ENCODE measurements around the gene TRPM7.
A peak's percentile ranks its signal among the peaks of the same experiment; 100 is the strongest.
"Not testable (repeated sequence)": the region's sequence is repeated elsewhere in the genome, so short reads cannot be mapped to it uniquely, and the experiment has no call there.

TRPM7 gene

DNA sequence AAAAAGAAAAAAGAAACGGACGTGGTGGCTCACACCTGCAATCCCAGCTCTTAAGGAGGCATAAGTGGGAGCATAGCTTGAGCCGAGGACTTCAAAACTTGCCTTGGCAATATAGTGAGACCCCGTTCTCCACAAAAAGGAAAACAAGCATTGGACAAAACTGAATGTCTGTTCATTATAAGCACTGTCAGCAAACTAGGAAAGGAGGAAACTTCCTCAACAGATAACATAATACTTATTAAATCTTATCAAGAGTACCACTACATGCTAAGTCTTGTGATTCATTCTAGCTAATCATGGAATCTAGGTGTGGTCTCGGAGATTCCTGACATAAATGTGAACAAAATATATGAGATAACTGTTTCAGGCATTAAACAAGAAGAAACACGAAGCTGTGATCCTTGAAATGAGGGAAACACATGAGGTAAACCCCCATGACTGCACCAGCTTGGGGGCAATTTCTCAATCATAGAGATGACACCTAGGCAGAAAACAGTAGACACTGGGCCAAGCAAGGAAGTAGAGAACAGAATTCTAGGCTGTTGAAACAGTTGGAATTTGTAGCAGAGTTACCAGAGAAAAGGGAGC is 33.3 kb downstream of the TRPM7 start:
- no peak for DNase-seq

DNA sequence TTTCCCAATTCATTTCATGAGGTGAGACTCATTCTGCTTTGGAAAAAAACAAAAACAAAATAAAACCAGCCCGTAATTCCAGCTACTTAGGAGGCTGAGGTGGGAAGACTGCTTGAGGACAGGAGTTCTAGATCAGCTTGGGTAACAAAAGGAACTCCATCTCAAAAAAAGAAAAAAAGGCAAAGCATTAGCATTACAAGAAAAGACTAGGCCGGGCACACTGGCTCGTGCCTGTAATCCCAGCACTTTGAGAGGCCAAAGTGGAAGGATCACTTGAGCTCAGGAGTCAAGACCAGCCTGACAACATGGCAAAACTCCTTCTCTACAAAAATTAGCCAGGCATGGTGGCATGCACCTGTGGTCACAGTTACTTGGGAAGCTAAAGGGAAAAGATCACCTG is 33.9 kb downstream of the TRPM7 start:
- no peak for DNase-seq

DNA sequence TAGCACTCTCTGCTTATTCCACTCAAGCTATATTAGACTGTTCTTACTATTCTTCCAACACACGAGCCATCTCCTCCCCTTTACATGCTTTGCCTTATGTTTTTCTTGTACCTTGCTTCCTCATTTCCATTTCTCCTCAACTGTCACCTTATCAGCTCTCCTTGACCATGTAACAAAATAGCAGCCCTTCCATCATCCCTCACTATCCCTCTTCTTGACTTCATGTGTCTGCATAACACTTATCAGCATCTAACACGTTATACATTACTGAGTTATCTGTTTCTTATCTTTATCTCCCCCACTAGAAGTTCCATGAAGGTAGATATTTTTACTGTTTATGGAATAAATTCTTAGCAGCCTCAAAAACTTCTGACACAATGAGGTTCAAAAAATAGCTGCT is 45.3 kb downstream of the TRPM7 start:
- DNase-seq: no peak

DNA sequence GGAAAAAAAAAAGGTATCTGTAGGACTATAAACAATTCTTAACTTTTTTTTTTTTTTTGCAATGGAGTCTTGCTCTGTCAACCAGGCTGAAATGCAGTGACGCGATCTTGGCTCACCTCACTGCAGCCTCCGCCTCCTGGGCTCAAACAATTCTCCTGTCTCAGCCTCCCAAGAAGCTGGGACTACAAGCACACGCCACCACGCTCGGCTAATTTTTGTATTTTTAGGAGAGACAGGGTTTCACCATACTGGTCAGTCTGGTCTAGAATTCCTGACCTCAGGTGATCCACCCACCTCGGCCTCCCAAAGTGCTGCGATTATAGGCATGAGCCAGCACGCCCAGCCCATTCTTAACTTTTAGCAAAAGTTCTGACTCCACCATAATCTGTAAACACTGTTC is 50.5 kb downstream of the TRPM7 start:
- DNase-seq: no peak

DNA sequence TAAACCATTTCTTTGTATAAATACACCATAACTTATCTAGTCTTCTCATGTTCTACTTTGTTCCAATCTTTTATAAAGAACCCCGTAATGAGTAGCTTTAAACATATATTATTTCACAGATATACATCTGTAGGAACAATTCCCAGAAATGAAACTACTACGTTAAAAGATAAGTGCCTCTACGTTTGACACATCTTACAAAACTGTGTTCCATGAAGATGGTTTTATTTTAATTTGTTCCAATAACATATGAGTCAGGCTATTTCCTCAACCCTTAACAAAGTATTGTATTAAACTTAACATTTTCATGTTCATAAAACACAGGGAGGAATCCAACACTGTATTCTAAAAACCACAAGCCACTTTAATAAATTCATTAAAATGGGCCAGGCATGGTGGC is 52.9 kb downstream of the TRPM7 start:
- DNase-seq: no peak

DNA sequence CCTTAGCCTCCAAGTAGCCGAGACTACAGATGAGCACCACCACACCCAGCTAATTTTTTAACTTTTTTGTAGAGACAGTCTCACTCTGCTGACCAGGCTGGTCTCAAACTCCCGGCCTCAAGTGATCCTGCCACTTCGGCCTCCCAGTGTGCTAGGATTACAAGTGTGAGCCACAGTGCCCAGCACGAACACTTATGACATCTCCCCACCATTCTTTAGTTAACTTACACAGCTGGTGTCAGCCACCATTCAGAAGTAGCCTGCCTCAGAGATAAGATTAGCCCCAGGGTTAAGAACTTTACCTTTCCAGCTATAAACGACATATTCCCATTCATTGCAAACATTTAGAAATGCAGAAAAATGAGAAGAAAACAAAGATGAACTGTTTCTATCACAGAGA is 58.2 kb downstream of the TRPM7 start:
- no peak for DNase-seq

DNA sequence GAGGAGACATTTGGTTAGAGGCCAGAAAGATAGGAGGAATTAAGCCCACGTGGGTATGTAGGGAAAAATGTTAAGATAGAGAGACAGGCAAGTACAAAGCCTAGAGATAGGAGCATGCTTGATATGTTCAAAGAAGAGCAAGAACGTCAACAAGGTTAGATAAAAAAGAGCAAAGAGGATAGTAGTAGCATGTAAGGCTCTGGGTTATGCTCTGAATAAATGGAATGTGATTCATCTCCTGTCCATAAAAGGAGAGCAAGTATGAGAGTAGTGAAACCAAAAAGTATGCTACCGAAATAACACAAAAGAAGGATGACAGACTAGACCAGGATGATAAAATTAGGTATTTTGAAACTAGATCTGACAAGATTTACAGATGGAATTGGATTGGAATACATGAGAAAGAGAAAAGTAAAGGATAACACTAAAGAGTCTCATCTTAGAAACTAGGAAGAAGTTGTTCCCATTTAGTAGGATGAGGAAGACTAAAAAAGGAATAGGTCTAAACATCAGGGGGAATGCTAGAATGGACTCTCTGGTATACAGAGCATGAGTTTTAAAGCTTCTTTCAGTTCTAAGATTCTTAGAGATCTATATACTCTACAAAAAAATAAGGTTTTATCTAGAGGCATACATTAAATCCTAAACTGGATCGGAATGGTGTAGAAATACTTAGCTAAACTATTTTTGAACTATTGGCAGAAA is 59.1 kb downstream of the TRPM7 start:
- no peak for DNase-seq

DNA sequence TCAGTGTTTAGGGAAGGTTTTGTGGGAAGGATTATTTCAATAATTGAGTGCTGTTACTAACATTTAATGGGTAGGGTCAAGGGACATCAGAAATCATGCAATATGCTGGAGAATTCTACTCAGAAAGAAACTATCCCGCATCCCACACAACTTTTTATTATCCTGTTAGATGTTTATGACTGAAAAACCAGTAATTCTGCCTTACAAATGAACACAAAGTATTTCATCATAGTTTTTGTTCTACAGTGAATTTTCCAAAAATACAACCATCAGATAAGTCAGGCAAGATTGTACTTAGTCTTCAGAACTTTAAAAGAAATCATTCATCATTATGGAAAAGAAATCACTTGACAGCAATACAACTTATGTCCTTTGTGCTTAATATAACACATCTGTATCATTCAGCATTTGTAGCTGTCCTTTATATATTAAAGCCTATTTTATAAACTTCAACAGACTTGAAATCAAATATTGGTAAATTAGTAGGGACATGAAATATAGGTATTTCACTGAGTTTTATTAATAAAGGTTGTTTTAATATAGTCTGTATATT is 61.9 kb downstream of the TRPM7 start:
- no peak for DNase-seq

DNA sequence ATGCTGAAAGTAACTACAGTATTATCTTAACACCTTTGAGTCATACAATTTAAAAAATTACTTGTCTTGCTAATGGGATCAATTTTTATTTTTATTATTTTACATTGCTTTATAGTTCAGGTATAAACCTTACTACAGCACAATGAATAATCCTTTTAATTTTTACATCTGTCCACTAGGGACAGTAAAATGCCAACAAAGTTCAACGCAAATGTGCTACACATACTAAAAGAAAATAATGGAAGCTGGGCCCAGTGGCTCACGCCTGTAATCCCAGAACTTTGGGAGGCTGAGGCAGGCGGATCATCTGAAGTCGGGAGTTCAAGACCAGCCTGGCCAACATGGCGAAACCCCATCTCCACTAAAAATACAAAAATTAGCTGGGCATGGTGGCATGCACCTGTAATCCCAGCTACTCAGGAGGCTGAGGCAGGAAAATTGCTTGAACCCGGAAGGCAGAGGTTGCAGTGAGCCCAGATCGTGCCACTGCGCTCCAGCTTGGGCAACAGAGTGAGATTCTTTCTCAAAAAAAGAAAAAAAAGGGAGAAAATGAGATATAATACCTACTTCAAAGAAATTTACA is 64.1 kb downstream of the TRPM7 start:
- DNase-seq: peak; percentile 12 to 39

DNA sequence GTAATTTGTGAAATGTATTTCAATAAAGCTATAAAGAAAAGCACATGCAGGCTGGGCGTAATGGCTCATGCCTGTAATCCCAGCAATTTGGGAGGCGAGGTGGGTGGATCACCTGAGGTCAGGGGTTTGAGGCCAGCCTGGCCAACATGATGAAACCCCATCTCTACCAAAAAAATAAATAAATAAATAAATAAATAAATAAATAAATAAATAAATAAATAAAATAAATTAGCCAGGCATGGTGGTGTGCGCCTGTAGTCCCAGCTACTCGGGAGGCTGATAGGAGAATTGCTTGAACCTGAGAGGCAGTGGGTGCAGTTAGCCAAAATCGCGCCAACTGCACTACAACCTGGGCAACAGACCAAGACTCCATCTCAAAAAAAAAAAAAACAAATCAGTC is 69.6 kb downstream of the TRPM7 start:
- not testable (repeated sequence) for DNase-seq

DNA sequence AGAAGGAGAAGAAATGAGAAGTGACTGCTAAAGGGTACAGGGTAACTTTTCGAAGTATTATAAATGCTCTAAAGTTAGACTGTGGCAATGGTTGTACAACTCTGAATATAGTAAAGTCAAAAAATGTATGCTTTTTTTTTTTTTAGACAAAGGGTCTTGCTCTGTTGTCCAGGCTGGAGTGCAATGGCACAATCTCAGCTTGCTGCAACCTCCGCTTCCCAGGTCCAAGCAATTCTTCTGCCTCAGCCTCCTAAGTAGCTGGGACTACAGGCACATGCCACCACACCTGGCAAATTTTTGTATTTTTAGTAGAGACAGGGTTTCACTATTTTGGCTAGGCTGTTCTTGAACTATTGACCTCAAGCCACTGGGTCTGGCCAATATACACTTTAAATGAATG is 70.0 kb downstream of the TRPM7 start:
- not testable (repeated sequence) for DNase-seq

DNA sequence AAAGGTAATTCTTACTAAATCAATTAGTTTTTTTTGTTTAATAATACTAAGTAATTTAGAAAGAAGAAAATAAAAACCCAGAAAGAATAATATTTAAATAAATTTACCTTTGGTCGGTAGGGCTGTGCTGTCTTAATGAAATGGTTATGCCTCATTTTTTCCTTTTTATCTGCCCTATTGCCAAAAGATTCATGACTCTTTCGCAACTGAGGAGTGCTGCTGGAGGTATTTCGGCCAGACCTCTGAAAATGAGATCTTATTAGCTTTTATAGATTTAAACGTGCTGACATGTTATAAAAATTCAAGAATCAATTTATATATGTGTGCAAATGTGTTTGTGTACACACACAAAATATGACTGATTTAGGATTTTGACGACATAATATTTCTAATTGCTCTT is 73.0 kb downstream of the TRPM7 start:
- DNase-seq: no peak

DNA sequence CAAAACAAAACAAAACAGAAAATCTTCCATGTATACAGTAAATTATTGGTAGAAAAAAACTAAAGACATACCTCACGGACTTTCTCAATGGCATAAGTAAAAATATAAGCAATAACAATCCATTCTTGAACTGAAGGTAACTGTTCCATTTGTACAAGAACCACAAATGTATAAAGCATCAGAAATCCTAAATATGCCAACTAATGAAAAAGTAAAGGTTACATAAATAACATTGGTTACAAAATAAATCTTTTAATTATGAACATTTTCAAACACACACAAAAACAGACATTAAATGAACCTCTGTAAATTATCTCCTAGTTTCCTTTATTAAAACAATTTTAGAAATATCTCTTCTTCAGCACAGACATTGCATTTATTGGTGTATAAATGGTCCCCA is 79.5 kb downstream of the TRPM7 start:
- no peak for DNase-seq

DNA sequence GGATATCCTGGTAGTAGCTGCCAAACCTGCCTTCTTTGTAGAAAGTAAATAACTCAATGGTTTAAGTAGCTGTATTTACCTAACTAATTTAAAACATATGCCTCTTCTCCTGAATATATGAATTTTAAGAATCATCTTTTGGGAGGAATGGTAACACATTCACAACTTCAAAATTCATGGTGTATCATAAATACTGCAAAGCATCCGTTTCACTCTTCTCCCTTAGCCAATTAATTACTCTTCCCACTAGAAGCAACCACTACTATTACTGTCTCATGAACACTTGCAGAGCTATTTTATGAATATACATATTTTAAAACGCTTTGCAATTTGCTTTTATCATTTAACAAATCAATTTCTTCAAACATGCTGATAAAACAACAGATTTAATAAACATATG is 81.1 kb downstream of the TRPM7 start:
- DNase-seq: no peak

DNA sequence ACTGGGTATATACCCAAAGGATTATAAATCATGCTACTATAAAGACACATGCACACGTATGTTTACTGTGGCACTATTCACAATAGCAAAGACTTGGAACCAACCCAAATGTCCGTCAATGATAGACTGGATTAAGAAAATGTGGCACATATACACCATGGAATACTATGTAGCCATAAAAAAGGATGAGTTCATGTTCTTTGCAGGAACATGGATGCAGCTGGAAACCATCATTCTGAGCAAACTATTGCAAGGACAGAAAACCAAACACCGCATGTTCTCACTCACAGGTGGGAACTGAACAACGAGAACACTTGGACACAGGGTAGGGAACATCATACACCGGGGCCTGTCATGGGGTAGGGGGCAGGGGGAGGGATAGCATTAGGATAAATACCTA is 84.6 kb downstream of the TRPM7 start:
- not testable (repeated sequence) for DNase-seq

DNA sequence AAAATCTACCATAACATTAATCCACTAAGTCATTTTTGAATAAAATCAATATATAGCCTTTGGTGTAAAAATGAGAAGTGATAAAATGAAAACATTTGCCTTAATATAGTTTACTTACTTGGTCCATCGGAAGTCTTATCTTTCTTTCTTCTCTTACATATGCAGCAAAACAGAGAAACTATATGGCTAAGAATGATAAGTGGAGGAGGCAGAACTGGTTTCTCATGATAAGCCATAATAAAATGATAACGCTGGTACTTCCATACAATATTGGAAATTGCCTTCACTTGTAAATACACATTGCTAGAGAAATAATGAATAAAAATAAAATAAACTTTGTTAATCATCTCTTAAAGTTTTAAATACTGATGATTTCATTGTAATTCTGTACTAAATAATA is 92.3 kb downstream of the TRPM7 start:
- DNase-seq: no peak

DNA sequence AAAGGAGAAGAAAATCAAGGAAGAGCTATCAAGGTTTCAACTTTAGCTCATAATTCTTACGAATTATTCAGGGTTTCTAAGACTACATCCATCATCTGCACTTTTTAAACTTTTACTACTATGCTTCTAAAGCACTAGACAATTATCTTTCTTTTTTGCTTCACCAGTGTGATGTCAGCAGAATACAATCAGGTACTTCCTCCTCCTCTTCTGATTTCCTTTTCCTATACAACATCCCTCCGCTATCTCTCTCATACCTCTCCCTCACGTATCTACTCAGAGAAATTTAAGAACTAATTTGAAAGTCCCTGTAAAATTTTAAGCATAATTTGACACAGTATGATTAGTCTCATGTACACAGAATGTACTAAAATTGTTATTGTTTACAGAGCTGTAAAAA is 92.8 kb downstream of the TRPM7 start:
- no peak for DNase-seq

DNA sequence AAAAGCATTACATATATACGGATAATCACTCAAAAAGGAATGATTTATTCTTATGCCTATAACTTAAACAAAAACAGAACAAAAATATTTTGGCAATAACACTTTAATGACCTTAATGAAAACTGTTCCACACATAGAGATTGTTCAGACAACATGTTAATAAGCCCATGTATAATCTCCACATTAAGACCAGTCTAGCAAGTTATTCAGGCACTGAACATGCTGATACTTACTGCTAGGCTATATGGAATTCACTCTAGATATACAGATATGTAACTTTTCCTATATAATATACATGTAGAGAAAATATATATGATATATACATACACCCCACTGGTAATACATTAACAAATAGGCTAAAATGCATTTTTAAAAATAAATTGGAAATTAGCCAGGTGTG is 96.3 kb downstream of the TRPM7 start:
- no peak for DNase-seq

DNA sequence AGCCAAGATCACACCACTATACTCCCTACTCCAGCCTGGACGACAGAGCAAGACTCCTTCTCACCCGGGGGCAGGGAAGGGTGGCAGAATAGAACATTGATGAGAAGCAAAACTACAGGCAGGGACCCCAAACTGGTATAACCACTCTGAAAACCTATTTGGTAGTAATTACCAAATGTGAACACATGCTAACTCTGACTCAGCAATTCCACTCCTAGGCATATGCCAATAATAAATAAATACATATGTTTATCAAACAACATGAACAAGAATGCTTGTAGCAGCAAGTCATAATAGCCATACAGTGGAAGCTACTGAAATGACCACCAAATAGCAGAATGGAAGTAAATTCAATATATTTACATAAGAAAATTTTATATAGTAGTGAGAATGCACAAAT is 109.1 kb downstream of the TRPM7 start:
- no peak for DNase-seq

DNA sequence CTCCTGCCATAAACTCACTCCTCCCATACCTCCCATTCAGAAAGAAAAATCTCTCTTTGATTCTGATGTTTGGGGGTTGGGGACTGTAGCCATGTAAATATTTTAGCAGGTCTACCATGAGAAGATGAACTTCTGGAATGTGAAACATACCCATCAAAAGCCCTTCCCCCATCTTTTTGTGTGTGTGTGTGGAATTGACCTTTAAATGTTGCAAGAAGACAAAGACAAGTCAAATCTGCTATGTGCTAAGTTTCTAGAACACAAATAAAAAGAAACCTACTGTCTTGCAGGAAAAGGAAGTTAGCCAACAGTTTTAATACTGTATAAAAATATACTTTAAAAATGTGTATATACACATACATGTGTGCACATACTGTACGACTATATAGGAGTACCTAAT is 110.4 kb downstream of the TRPM7 start:
- no peak for DNase-seq

DNA sequence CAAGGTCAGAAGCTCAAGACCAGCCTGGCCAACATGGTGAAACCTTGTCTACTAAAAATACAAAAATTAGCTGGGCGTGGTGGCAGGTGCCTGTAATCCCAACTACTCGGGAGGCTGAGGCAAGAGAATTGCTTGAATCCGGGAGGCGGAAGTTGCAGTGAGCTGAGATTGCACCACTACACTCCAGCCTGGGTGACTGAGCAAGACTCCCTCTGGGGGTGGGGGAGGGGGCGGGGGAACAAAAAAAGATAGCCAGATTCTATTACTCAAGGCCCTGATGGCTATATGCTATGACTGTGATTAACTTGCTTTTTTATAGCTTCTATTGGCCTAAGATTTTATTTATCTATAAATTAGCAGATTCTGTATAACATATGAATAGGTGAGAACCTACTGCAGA is 112.8 kb downstream of the TRPM7 start:
- DNase-seq: not testable (repeated sequence)

DNA sequence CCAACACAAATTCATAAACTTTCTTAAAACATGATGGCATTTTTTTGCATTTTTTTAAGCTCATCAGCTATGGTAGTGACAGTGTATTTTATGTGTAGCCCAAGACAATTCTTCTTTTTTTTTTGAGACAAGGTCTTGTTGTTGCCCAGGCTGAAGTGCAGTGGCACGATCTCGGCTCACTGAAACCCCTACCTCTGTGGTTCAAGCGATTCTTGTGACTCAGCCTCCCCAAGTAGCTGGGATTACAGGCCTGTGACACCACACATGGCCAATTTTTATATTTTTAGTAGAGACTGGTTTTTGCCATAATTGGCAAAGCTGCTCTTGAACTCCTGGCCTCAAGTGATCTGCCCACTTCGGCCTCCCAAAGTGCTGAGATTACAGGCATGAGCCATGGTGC is 122.8 kb downstream of the TRPM7 start:
- DNase-seq: no peak

DNA sequence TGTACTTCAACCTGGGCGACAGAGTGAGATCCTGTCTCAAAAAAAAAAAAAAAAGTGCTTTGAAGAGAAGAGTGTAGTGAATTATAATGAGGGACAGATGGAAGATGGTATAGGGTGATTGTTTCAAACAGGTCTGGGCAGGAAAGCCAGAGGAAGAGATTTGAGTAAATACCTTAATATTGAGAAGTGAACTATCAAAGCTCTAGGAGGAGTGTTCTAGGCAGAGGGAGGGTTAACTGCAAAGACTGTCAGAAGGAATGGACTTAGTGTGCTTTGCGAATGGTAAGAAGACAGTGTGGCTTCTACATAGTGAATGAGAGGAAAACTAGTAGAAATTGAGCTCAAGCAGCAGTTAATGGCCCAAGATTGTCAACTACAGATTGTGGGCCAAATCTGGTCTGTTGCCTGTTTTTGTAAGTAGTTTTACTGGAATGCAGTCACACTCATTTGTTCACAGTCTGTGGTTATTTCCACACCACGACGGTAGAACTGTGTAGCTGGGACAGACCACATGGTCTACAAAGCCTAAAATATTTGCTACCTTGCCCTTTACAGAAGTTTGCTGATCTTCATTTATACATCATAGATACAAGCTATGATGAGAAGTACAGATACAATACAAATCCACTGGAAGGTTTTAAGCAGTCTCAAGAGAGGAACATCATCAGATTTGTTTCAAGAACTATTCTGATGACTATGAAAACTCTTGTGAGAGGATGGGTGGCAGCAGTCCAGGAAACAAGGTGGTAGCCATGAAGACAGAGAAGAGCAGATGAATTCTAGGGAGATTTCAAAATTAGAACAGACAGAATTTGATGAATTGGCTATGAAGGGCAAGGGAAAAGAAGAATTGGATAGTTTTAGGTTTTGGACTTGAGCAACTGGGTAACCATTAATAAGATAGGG is 123.6 kb downstream of the TRPM7 start:
- DNase-seq: no peak

Data from AML-193 (cell line).